AG04450 (cell line): Measurements from ENCODE around the gene TLL2. TPM values are rescaled to one million over a fixed set of nuclear protein-coding genes. Genes with fewer than 3 reads are reported as not detected.

Source experiments
- CTCF ChIA-PET: fragments of 300-600, 350-600 bp; formaldehyde crosslinking; extraction: SDS; loops from one replicate; lab custom pipeline; 2022; ENCODE audit warnings: antibody characterized with exemption, inconsistent platforms; lab: Charles Lee
- POLR2A ChIA-PET: fragments of 350-600 bp; formaldehyde crosslinking; extraction: SDS; loops from one replicate; lab custom pipeline; 2021; ENCODE audit warnings: antibody characterized with exemption, inconsistent platforms; lab: Yijun Ruan, JAX
- DNase-seq: peaks from one replicate; pipeline ENCODE4 v3.0.0-alpha.2; 2011; ENCODE audit warnings: low read depth, low spot score
- H3K27ac ChIP-seq: one replicate; pipeline ENCODE4 v1.5.1; 2012; ENCODE audit warnings: low read depth, low read length, control low read depth
- H3K27me3 ChIP-seq: one replicate; pipeline ENCODE4 v1.6.0; 2012; ENCODE audit warnings: low read length; ENCODE audit not compliant: control insufficient read depth, insufficient read depth
- H3K4me3 ChIP-seq: 2 replicates; pipeline ENCODE4 v1.5.1; 2011; ENCODE audit warnings: mild to moderate bottlenecking, low read depth, low read length, control low read depth
- H3K9me3 ChIP-seq: 2 replicates; pipeline ENCODE4 v1.5.1; 2012; ENCODE audit warnings: low read length; ENCODE audit not compliant: control insufficient read depth, insufficient read depth
- polyA plus RNA-seq: library from polyadenylated mRNA; depleted of rRNA; stranded (reverse); fragments of >200 nt; gene quantifications from 2 replicates; pipeline ENCODE4 v1.2.3, GENCODE V29; 2011
- TF ChIP-seq, protein P1 (sequence below): IDR thresholded peaks from 2 replicates; pipeline ENCODE4 v1.5.1; 2011; ENCODE audit warnings: low read depth, low read length, control low read depth, inconsistent platforms

TLL2 gene
- polyA plus RNA-seq, 1 experiment: 0.01 TPM

DNA sequence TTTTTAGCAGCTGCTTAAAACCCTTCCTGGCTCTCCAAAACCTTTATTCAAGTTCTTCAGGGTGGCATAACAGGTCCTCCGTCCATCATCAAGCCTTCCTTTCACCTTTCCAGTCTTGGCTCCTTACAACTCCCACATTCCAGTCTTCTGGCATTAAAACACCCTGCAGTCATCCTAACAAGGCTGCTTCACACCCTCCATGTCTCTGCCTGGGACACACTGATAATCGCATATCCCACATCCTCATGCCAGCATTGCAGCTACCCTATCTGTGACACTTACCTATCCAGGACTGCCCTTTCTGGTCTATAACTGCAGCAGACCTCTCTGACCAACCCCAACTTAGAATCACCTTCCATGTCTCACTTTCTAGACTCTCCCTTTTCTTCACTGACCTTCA is 2.6 kb upstream of the TLL2 start:
- H3K9me3 ChIP-seq: peaks cover 5% of the 10 kb centered on the region; the same call in 1 of the 2 replicates
- POLR2A ChIA-PET: no interaction called here
- no peak for DNase-seq
- peaks cover 15% of the 10 kb centered on the region for H3K27me3 ChIP-seq
- TF ChIP-seq, protein P1, sequence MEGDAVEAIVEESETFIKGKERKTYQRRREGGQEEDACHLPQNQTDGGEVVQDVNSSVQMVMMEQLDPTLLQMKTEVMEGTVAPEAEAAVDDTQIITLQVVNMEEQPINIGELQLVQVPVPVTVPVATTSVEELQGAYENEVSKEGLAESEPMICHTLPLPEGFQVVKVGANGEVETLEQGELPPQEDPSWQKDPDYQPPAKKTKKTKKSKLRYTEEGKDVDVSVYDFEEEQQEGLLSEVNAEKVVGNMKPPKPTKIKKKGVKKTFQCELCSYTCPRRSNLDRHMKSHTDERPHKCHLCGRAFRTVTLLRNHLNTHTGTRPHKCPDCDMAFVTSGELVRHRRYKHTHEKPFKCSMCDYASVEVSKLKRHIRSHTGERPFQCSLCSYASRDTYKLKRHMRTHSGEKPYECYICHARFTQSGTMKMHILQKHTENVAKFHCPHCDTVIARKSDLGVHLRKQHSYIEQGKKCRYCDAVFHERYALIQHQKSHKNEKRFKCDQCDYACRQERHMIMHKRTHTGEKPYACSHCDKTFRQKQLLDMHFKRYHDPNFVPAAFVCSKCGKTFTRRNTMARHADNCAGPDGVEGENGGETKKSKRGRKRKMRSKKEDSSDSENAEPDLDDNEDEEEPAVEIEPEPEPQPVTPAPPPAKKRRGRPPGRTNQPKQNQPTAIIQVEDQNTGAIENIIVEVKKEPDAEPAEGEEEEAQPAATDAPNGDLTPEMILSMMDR: no peak
- H3K27ac ChIP-seq: no peak overlapping the region
- CTCF ChIA-PET: interaction anchor here (1.2 to 1.9 kb wide), 2 partner anchors 12 to 142 kb away, joined by 4 to 6 read pairs; no protein-coding TSS in a partner anchor
- H3K4me3 ChIP-seq: no peak overlapping the region

DNA sequence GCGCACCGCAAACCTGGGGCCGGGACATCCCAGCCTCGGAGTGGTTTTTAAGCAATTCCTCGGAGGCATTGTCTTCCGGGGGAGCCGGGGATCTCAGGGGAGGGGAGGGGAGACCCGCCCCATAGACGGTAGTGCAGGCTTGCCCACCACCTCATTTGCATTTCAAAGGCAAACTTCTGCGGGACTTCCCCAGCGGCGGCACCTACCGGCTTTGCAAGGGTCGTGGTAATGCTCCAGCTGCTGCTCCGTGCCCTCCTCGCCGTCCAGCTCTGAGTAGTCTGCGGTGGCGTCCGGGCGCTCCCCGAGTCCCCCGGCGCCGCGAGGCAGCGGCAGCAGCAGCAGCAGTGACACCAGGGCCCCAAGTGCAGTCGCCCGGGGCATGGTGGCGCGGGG is 425 bp downstream of the TLL2 start:
- no peak for DNase-seq
- TF ChIP-seq, protein P1: no peak
- peaks cover 5% of the 10 kb centered on the region; the same call in 1 of the 2 replicates for H3K9me3 ChIP-seq
- peak overlapping the region; percentile 61 for H3K4me3 ChIP-seq
- ChIA-PET CTCF (interaction anchor here (0.7 to 3.5 kb wide), 28 partner anchors 9 to 697 kb away, joined by 3 to 24 read pairs (median 6); partner anchors contain the start of gene TM9SF3), POLR2A (interaction anchor here (0.8 to 1.3 kb wide), 2 partner anchors 9 to 383 kb away, joined by 3 to 4 read pairs; partner anchors contain the start of gene ZNF518A)
- no peak overlapping the region for H3K27ac ChIP-seq
- H3K27me3 ChIP-seq: peaks cover 18% of the 10 kb centered on the region

DNA sequence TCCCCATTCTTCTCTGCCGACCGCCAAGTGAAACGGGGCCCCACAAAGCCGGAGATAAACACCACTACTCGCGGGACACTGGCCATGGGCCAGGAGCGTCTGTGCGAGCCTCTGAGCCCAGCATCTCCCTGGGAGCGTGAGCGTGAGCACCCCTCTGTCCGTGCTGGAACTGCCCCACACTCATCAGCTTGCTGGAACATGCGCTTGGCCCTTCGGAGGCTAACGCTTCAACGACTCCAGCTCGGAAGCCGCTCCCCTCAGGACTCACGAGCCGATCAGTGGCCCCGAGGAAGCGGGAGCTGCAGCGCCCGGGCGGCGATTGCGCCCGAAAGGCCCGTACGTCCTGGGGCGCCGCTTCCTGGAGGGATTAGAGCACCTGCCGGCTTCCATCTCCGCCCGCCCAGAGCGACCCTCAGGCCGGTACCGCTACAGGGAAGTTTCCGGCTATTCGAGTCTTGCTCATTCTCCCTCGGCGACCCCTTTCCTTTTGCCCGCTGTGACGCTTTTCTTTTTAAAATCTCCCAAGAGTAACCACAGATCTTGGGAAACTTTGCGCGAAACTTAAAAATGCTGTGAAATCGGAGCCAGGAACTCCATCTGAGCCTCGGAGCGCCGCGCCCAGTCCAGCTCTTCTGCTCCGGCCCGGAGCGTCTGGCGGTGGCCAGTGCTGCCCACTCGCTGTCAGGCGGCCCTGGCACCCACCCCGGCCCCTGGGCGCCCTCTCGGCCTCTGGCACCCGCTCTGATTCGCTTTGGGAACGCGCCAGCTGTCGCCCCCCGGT is 1.0 kb downstream of the TLL2 start:
- ChIA-PET POLR2A (no interaction called here), CTCF (interaction anchor here (1.0 to 3.5 kb wide), 20 partner anchors 11 to 496 kb away, joined by 3 to 24 read pairs (median 8); partner anchors contain the start of gene TM9SF3)
- Histone ChIP-seq H3K4me3 (peak overlapping the region; percentile 61), H3K27me3 (peaks cover 20% of the 10 kb centered on the region), H3K27ac (no peak overlapping the region), H3K9me3 (peaks cover 5% of the 10 kb centered on the region; the same call in 1 of the 2 replicates)
- no peak for DNase-seq
- TF ChIP-seq, protein P1: no peak

DNA sequence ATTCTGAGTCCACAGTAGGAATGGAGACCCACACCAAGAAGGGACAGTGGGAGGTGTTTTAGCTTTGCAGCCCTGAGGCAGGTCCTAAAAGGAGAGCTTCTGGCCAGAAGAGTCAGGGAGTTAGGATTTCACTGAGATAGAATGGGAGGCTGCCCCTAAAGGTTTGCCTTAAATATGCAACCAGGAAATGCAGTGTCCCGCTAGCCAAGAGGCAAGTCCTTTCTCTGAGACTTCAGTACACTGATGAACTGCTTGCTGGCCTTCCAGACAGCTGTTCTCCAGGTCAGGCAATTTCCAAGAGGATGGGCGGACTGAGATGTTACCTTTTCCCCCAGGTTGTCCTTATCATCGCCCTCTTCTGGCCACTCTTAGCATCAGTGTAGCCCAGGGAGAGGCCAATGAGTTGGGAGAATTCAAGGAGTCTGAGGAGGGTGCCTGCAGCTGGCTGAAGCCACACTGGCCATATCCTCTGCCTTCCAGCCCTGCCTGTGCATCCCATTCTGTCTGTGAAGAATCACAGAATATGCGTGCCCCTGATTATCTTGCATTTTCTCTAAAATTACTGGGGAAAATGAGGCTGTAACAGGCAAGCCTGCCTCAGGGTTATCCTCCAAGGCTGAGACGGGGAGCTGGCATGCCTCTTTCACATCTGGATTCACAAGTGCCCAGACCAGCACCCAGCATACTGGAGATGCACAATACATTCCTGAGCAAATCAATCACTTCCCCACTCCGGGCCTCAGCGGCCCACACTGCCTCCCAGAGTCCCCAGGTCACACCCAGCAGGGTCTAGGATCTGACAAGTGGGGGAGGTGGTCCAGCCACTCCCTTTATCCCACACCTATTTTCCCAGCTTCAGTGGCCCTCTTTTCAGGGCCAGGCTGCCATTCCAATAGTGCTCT is 2.4 kb downstream of the TLL2 start:
- TF ChIP-seq, protein P1: peak; percentile 59
- DNase-seq: no peak
- Histone ChIP-seq H3K27ac (no peak overlapping the region), H3K4me3 (no peak overlapping the region), H3K9me3 (peaks cover 5% of the 10 kb centered on the region; the same call in 1 of the 2 replicates), H3K27me3 (peaks cover 20% of the 10 kb centered on the region)
- POLR2A ChIA-PET: no interaction called here
- CTCF ChIA-PET: interaction anchor here (0.7 to 2.2 kb wide), 9 partner anchors 10 to 163 kb away, joined by 3 to 8 read pairs (median 3); no protein-coding TSS in a partner anchor
